ENCODE data around the gene UST. TPM values are rescaled to one million over a fixed set of nuclear protein-coding genes. Genes with fewer than 3 reads are reported as not detected.

UST gene
- total RNA-seq, 1 experiment from 2014 or later: 6.1 TPM

- no peaks in the 10 kb centered on the region for H3K4me1 ChIP-seq (ENCODE audit: control insufficient read depth in 1 of 2, insufficient read depth in 2 of 2, low read length in 2 of 2)
- H4K20me1 ChIP-seq (ENCODE audit: insufficient read depth): no peaks in the 10 kb centered on the region
- DNase-seq (ENCODE audit: low read depth, low spot score) (no peak), ATAC-seq (no peak)
- H3K9ac ChIP-seq (ENCODE audit: low read length): no peak overlapping the region
- no peaks in the 10 kb centered on the region for H3K79me2 ChIP-seq (ENCODE audit: insufficient read depth, low read length)
- no TSS peak for BruUV-seq (replicated peaks)
- no peaks in the 10 kb centered on the region for H3K9me2 ChIP-seq (ENCODE audit: insufficient read depth)
- H3K4me3 ChIP-seq (replicated peaks in 1 of 2; ENCODE audit: low read depth in 1 of 2, low read length in 2 of 2): no peak overlapping the region
- no peak overlapping the region for H2AFZ ChIP-seq (ENCODE audit: low read depth, low read length, poor library complexity, severe bottlenecking)
- no peak overlapping the region for H3K27ac ChIP-seq (ENCODE audit: low read depth, low read length)
- intact Hi-C loops (cut with micrococcal nuclease): no loop called here
- H3K27me3 ChIP-seq (ENCODE audit: insufficient read depth, low read length): no peaks in the 10 kb centered on the region
- CTCF ChIA-PET: no interaction called here
- no peaks in the 10 kb centered on the region for H3K9me3 ChIP-seq (ENCODE audit: control insufficient read depth in 1 of 2, insufficient read depth in 1 of 2, low read depth in 1 of 2, low read length in 2 of 2)
- no peak overlapping the region for H3K4me2 ChIP-seq (ENCODE audit: low read length)
- TF ChIP-seq ZBTB33 (IDR thresholded peaks at IDR 0.05; ENCODE audit: extremely low read depth, insufficient replicate concordance, low read length): no peak
- no peak for TF ChIP-seq CBX3 (IDR thresholded peaks at IDR 0.05; ENCODE audit: low read depth)
- TF ChIP-seq POLR2A (IDR thresholded peaks at IDR 0.05; ENCODE audit: borderline replicate concordance, extremely low read depth, insufficient read depth, insufficient read length): no peak
- no peak for TF ChIP-seq CTCF (IDR thresholded peaks at IDR 0.05 in 2 of 3, conservative IDR thresholded peaks at IDR 0.05 in 1 of 3; ENCODE audit: borderline replicate concordance in 1 of 3, insufficient read depth in 1 of 3, low read depth in 2 of 3, low read length in 2 of 3)
- TF ChIP-seq FOSL1 (IDR thresholded peaks at IDR 0.05; ENCODE audit: low read depth): no peak
- no peak for TF ChIP-seq ZFX (IDR thresholded peaks at IDR 0.05)
- no peak for TF ChIP-seq RAD21 (IDR thresholded peaks at IDR 0.05; ENCODE audit: low read depth)
- no peaks in the 10 kb centered on the region for H3K36me3 ChIP-seq (ENCODE audit: control insufficient read depth in 1 of 2, insufficient read depth in 2 of 2, low read length in 2 of 2)
- RAD21 ChIA-PET (ENCODE audit: low non-redundant PET in 1 of 2, low total read pairs in 2 of 2, uncharacterized antibody in 2 of 2, unreplicated experiment in 2 of 2): no interaction called here
- POLR2A ChIA-PET: no interaction called here
These were observed 331.5 kb downstream of the UST start for GRCh38 chr6:149078211-149078782.
